HL-60/S4 treated with retinoic acid at 250 ng/mL for 4 days and 3 days (cell line): Measurements from ENCODE around the gene MYL5.
"Not testable (repeated sequence)": the region's sequence is repeated elsewhere in the genome, so short reads cannot be mapped to it uniquely, and the experiment has no call there.

Experiments used
- in situ Hi-C: fragments of 300-500 bp; cut with MboI; formaldehyde crosslinking; loops from 2 replicates; pipeline ENCODE4 v1.7.0; 2022; ENCODE audit warnings: low sequenced_read_pairs

The MYL5 gene

DNA sequence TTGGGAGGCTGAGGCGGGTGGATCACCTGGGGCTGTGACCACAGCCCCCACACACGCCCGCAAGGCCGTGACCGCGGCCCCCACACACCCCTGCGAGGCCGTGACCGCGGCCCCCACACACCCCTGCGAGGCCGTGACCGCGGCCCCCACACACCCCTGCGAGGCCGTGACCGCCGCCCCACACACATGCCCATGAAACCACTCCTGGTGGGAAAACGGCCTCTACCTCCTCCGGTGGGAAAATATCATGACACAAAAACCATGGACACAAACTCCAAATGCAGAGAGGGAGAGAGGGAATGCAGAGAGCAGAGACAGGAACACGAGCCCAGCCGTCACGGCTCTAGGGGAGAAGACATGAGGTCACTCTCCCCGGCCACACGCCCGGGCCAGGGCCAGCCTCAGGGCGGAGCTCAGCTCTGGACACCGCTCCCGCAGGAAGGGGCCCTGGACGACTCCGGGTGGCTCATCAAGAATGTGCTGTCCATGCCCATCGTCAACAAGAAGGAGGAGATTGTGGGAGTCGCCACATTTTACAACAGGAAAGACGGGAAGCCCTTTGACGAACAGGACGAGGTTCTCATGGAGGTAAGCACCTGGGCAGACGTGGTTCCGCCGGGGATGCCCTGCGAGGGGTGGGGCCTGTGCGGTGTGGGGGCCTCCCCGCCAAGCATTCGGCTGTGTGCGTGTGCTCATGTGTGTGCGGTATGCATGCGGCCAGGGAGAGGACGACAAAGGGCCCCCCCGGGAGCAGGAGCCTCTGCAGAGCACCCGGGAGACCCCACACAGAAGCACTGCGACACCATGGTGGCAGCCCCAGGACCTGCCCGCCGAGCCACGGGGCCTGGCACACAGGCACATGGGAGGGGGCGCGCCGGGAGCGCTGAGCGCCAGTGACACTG, 17.7 kb upstream of the MYL5 start:
- in situ Hi-C loops = no loop called here

DNA sequence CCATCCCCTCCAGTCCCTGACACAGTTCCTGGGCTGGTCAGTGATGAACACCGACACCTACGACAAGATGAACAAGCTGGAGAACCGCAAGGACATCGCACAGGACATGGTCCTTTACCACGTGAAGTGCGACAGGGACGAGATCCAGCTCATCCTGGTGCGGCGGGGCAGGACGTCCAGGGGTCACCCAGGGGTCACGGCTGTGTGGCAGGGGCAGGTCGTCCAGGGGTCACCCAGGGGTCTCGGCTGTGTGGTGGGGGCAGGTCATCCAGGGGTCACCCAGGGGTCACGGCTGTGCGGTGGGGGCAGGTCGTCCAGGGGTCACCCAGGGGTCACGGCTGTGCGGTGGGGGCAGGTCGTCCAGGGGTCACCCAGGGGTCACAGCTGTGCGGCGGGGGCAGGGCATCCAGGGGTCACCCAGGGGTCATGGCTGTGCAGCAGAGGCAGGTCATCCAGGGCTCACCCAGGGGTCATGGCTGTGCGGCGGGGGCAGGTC, 17.0 kb upstream of the MYL5 start:
- in situ Hi-C loops = no loop called here

DNA sequence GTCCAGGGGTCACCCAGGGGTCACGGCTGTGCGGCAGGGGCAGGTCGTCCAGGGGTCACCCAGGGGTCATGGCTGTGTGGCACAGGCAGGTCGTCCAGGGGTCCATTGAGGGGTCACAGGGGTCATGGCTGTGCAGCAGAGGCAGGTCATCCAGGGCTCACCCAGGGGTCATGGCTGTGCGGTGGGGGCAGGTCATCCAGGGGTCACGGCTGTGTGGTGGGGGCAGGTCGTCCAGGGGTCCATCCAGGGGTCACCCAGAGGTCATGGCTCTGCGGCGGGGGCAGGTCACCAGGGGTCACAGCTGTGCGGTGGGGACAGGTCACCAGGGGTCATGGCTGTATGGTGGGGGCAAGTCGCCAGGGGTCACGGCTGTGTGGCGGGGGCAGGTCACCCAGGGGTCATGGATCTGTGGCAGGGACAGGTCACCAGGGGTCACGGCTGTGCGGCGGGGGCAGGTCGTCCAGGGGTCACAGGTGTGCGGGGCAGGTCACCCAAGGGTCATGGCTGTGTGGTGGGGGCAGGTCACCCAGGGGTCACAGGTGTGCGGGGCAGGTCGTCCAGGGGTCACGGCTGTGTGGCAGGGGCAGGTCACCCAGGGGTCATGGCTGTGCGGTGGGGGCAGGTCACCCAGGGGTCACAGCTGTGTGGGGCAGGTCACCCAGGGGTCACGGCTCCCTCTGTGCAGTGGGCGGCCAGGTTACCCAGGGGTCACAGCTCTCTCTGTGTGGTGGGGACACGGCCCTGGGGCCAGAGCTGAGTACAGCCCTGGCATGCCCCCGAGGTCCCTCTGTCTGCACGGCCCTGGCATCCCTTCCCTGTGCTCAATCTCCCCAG, 16.3 kb upstream of the MYL5 start:
- in situ Hi-C loops = no loop called here

DNA sequence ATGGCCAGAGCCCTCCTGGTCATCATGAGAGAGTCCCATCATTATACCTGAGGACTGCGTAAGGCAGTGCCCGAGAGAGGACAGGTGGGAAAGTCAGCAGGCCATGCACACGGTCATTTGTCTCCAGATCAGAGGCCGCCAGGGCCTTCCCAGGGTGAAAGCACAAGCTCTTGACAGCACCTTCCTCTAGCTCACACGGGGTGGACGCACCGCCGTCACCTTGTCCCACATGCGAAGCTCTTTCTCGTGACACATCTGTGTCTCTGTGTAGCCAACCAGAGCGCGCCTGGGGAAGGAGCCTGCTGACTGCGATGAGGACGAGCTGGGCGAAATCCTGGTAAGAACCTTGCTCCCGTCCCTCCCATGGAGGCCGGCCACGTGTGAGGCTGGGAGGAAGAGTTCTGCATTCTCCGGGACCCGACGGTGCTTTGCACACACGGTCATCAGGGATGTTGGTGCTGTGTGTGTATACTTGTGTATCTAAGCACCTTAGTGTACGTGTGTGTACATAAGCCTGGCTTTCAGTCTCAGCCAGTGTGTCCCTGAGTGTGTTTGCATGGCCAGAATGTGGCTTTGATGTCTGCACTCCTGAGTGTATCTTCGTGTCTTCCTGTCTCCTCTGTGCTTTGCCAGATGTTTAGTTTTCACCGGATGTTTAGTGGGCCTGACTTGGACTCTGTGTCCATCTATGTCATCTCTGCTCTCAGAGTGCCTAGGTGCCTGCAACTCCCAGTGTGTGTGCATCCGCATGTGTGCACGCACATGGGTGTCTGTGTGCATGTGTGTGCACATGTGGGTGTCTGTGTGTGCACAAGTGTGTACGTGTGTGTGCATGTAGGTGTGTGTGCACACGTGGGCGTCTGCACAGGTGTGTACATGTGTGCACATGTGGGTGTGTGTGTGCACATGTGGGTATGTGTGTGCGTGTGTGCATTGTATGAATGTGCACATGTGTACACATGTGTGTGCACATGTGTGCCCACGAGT, 15.4 kb upstream of the MYL5 start:
- in situ Hi-C loops = no loop called here

DNA sequence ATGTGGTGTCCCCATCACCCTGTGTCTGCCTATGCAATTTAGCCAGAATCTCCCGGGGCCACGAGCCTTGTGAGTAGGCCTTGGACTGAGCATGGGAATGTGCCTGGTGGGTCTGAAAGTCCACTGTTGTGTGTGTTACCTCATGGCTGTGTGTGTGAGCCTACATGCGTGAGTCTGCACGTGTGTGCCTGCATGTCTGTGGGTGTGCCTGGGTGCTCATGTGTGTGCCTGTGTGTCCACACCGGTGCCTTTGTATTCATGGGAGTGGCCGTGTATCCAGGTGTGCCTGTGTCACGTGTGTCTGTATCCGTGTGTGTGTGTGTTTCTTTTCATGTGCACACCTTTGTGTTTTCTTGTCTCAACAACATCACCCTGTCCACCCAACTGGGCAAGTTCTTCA, 14.5 kb upstream of the MYL5 start:
- in situ Hi-C loops = no loop called here

DNA sequence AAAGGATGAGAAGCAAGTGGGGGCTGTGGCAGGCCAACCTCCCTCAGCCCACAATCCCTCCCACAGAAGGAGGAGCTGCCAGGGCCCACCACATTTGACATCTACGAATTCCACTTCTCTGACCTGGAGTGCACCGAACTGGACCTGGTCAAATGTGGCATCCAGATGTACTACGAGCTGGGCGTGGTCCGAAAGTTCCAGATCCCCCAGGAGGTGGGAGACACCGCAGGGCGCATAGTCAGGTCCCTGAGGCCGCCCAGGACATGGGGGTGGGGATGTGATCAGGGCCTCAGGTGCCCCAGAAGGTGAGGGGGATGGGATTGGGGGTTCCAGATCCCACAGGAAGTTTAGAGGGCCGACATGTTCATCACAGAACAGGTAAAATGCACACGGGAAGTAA, 13.9 kb upstream of the MYL5 start:
- in situ Hi-C loops = no loop called here

DNA sequence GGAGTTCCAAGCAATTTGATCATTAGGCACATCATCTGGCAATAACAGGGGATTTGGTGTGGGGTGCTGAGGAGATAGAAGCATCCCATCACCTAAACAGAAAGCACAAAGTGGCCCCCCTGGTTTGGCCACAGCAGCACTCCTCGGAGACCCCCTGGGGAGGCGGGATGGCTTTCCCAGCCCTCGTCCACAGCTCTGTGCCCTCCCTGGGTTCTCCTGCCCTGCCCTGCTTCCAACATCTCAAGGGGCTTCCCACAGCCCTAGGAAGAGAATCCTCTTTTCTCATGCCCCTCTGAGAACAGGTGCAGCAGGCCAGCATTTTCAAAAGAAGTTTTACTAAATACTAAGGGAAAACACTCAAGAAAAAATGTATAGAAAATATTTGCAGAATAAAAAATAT, 13.1 kb upstream of the MYL5 start:
- in situ Hi-C loops = no loop called here

DNA sequence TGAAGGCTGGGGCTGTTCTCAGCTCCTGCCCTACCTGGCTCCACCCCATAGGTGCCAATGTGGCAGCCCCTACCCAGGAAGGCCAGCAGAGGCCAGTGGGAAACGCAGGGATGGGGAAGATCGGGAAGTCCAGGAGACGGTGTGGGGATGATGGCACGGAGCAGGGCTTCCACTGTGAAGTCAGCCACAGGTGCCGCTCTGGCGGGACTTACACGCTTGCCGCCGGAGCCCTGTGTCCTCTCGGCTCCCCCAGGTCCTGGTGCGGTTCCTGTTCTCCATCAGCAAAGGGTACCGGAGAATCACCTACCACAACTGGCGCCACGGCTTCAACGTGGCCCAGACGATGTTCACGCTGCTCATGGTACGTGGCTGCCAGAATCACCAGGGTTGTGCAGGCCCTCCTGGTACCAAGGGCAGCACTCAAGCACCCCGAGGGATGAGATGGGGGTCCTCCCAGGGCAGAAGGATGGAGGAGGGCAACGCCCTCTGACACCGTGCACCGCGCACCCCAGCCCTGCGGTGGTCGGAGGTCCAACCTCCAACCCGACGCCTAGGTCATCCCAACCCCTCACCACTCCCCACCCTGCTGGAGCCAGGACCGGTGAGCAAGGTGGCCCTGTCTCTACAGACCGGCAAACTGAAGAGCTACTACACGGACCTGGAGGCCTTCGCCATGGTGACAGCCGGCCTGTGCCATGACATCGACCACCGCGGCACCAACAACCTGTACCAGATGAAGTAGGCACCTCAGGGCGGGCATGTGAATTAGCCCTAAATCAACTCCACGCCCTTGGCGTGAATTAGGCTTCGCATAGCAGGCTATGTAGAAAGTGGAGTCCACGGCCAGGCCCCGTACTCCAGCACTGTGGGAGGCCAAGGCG, 12.2 kb upstream of the MYL5 start:
- in situ Hi-C loops = no loop called here

DNA sequence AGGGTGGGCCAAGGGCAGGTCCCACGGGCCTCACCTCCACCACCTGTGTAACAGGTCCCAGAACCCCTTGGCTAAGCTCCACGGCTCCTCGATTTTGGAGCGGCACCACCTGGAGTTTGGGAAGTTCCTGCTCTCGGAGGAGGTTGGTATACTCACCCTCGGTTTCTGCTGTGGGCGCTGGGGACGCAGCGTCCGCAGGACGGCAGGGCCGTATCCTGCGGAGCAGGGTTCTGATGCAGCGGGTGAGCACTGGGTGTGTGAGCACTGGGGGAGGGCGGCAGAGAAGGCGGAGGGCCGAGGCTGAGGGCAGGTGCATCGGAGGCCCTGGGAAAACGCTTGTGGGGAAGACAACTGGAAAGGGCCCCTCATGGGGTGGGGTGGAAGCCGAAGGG, 11.3 kb upstream of the MYL5 start:
- in situ Hi-C loops = no loop called here

DNA sequence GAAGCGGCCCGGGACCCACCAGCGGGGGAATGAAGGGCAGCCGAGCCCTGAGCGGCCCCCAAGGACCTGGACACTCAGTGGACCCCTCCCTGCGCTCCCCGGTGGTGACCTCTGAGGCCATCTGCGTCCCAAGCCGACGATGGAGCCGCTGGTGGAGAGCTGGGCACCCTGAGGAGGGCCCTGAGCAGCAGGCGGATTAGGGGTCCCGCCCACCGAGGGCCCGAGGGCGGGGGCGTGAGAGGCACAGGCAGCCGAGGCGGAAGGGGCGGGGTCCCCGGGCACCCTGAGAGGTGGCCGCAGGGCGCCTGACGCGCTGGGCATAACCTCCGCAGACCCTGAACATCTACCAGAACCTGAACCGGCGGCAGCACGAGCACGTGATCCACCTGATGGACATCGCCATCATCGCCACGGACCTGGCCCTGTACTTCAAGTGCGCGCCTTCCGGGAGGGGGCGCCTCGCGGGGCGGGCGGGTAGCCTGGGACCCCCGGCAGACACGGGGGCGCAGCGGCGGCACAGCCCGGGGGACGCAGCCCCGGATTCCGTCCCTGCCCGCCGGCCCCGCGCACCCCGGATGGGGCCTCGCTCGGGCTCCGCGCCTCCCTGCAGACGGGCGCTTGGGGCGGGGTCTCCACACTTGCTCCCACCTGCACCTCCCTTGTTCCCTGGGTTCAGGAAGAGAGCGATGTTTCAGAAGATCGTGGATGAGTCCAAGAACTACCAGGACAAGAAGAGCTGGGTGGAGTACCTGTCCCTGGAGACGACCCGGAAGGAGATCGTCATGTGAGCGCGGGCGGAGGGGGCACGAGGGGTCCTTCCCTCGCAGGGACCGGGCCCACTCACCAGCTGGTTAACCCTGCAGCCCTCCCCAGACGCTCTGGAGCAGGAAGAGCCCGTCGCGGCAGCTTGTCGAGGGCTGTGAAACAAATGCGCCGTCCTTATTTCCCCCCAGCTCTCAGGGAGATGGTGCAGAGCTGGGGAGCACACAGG, 10.6 kb upstream of the MYL5 start:
- in situ Hi-C loops = no loop called here

DNA sequence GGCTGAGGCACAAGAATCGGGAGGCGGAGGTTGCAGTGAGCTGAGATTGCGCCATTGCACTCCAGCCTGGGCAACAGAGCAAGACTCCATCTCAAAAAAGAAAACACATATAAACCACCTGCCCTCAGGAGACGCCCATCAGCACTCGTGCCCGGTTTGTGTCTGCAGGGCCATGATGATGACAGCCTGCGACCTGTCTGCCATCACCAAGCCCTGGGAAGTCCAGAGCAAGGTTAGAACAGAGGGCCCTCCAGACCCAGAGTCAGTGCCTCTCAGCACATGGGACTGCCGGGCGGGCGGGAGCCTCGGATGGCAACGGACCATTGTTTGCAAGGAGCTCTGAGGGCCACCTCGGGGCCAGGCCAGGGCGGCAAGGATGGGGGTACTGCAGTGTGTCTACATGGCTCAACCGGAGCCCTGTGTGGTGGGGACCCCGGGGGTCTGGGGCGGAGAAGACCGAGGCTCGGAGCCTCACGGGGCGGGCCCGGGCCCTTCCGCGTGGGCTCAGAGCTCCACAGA, 9.6 kb upstream of the MYL5 start:
- in situ Hi-C loops = no loop called here

DNA sequence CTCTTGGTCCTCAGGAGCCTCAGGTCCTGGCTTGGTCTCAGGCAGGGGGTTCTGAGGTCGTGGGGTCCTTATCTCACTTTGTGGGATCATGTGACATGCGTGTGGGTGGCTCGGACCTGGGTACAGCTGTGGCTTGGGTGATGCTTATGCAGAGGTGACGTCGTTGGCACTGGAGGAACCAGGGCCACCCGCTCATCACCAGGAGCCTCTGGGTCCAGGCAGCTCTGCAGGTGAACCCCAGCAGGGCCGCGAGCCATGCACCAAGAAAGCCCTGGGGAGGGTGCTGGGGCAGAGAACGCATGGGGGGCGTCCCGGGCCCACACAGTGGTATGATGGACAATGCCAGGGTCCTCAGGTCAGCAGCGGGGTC, 9.0 kb upstream of the MYL5 start:
- in situ Hi-C loops = no loop called here

DNA sequence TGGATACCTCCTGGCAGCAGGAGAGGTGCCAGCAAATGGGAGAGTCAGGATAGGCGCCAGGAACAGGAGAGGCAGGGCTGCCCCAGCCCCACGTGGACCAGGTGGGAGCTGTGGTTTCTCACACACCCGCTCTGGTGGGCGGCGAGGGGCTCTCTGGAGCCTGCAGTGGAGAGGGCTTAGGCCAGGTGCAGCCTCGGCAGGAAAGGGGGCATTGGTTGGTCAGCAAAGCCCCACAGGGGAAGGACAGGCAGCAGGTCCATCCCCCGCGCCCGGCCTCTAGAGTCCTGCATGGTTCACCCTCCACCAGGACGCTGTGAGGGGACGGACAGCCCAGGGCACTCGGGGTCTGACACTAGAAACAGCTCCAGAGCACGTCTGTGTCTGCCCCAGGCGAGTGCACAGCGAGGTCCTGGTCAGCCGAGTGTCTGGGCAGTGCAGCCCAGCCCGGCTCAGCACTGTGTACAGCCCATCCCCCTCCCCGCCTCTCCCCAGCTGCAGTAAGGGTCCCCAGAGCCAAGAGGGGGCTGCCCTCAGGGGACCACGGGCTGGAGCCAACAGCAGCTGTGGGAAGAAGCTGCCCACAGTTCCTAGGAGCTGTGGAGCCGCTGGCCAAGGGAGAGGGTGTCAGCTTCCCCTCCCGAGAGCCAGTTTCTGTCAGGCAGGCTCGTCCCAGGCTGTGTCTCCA, 8.4 kb upstream of the MYL5 start:
- in situ Hi-C loops = no loop called here

DNA sequence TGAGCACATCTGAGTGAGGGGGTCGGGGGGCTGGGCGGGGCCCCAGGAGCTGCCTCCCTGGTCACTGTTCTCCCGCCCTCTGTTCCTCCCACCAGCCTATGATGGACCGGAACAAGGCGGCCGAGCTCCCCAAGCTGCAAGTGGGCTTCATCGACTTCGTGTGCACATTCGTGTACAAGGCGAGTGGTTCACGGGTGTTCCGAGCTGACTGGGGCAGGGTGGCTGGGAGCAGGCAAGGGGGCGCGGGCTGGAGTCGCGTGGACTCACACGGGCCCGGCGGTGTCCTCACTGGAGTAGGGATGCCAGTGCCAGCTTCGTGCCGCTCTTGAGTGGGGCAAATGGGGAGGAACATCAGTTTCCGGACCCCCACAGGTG, 7.9 kb upstream of the MYL5 start:
- in situ Hi-C loops = no loop called here

DNA sequence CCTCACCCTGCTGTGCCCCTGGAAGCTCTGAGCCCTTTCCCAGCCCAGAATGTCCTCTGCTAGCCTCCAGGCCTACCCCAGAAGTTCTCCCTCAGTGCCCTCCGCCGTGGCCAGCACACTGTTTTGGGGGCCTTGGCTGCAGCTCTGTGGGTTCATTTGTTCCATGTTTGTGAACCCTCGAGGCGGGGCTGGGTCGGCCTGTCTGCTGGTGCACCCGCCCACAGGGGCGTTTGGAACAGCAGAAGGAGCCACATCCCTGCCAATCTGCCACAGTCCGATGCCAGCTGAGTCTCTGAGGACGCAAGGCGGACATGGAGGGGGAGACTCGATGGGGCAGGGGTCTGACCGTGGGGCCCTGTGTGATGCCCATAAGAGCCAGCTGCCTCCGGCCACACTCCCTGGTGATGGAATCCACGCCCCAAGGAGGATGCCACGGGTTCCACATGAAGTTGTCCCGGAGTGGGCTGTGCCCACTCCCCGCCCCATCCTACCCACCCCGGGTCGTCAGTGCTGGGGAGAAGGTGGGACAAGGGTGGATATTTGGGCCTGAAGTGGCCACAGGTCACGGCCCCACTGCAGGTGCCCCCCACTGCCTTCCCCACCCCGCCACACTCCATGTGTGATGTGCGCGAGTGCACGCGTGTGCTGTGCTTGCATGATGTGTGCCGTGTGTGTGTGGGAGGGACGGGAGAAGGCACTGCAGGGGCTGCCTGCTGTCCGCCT, 7.4 kb upstream of the MYL5 start:
- in situ Hi-C loops = no loop called here

DNA sequence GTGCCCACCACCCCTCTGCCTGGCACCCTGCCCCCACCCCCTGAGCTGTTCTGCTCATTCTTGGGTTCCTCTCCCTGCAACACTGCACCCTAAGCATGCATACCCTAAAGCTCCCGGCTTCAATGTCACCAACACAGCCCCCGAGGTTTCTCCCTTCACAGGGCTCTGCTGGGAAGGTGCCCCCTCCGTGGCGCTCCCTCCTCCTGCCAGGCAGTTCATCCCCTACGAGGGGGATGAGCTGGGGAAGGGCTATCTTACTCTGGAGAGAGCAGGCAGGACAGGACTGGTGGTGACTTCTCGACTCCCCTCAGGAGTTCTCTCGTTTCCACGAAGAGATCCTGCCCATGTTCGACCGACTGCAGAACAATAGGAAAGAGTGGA, 6.8 kb upstream of the MYL5 start:
- in situ Hi-C loops = no loop called here

DNA sequence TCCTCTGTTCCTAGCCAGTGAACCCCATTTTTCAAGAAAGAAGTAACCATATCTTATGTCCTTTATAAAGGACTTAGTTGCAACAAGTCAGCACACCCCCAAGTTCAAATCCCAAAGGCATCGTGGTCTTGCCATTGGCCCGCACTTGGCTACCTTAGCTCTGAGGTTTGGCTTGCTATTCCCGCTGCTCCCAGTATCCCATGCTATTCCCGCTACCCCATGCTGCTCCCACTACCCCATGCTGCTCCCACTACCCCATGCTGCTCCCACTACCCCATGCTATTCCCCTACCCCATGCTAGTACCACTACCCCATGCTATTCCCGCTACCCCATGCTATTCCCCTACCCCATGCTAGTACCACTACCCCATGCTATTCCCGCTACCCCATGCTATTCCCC, 6.1 kb upstream of the MYL5 start:
- in situ Hi-C loops = not testable (repeated sequence)
